Gastrocnemius medialis (tissue), 4 donors: ENCODE results near the gene MRPL27.

ENCODE experiments used
- CTCF ChIP-seq, 5 experiments: fragments of 450-650 bp in 3 of 5; fragments of 200-600 bp in 2 of 5; sonication (generic) in 2 of 5; IDR thresholded peaks in 4 of 5; conservative IDR thresholded peaks in 1 of 5; 1 replicate in 4 of 5; 2 replicates in 1 of 5; pipeline ENCODE4 v1.5.1; 2016 to 2019; ENCODE audit warnings: antibody characterized with exemption in 5 of 5, mild to moderate bottlenecking in 3 of 5, moderate library complexity in 3 of 5
- POLR2A ChIP-seq, 2 donors: fragments of 450-650 bp; IDR thresholded peaks; one replicate each; pipeline ENCODE4 v1.6.1; 2017; ENCODE audit warnings: antibody characterized with exemption in 2 of 2, mild to moderate bottlenecking in 2 of 2, moderate library complexity in 2 of 2

GRCh38 chr17:50379351-50380132, 6.6 kb upstream of the MRPL27 start:
- no peak for TF ChIP-seq CTCF (IDR thresholded peaks at IDR 0.05 in 4 of 5, conservative IDR thresholded peaks at IDR 0.05 in 1 of 5)
- TF ChIP-seq POLR2A (IDR thresholded peaks at IDR 0.05), result no peak
